CD4-positive, alpha-beta T cell treated with Interleukin-17A for 4 hours (primary cell): ENCODE results near the gene CDCA5.

Experiments used
- DNase-seq: peaks from one replicate; pipeline ENCODE4 v3.0.0-alpha.2; 2020; ENCODE audit warnings: mixed read lengths

Gene CDCA5

DNA sequence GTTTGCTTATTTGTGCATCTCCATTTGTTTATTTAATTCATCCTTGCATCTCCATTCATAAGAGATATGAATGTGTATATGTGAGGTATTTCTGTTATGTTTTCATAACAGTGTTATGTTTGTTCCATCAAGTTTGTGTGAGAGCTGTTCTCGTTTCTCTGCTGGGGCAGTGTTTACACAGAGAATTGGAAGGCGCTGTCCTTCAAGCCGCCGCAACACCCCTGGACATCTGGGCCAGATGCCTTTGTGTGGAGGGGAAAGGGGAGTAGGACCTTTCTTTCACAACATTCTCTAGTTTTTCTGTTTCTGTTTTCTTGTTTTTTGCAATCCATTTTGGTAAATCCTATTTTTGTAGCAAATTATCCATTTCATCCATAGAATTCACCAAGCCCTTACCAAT is 20.8 kb upstream of the CDCA5 start:
- DNase-seq, result no peak

DNA sequence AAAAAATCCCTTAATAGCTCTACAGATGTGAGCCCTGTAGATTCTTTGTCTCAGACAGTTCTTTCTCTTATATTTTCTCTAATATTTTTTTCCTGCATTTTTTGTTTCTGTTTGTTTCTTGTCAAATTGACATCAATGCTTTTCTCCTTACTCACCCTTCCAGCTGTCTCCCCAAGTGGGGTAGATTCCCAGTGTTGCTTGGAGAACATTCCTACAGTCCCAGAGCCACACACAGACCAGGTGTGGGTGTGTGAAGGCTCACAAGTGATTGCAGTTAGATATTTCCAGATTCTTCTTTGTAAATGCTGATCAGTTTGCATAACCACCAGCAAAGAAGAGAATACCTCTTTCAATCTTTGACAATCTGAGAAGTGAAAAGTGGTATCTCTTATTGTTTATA is 19.6 kb upstream of the CDCA5 start:
- no peak for DNase-seq

DNA sequence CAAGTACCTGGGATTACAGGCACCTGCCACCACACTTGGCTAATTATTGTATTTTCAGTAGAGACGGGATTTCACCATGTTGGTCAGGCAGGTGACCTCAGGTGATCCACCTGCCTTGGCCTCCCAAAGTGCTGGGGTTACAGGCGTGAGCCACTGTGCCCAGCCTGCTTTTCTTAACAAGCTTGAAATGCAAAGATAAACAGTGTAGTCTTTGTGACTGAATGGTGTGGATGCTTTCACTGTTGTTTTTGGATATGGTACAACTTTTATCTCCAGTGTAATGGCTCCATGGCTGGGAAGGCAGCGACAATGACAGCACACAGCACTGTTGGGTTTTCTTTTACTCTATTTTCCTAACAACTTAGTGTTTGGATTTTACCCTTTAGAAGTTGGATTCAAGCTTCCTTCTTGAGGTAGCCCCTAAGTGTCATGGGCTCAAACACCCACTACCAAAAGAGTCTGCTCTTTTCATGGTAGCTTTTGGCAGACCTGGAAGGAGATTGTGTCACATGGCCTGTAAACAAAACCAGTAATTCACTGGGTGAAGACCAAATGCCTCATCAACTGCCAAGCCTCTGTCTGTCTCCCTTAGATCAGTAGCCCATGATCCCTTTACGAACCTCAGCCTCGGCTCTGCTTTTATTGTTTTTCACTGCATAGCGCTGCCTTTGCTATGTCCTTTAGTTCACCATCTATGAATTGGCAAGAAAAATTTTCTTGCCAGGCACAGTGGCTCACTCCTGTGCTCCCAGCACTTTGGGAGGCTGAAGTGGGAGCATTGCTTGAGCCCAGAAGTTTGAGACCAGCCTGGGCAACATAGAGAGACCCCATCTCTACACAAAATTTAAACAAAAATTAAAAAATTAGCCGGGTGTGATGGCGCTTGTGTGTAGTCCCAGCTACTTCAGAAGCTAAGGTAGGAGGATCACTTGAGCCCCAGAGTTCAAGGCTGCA is 18.6 kb upstream of the CDCA5 start:
- DNase-seq, result no peak

DNA sequence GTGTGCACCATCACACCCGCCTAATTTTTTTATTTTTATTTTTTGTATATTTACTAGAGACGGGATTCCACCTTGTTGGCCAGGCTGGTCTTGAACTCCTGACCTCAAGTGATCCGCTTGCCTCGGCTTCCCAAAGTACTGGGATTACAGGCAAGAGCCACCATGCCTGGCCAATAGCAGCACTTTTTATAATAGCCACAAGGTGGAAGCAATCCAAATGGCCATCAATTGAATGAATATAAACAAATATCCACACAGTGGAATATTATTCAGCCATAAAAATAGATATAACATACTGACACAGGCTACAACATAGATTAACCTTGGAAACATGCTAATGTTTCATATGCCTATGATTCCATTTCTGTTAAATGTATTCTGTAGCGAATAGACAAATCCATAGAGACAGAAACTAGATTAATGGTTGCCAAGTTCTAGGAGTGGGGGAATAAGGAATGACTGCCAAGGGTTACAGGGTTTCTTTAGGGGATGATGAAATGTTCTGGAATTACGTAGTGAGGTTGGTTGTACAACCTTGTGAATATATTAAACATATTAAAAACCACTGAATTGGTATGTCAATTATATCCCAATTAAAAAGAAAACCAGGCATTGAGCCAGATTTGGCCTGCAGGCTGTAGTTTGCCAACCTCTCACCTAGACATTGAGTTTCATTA is 17.0 kb upstream of the CDCA5 start:
- DNase-seq, result no peak

DNA sequence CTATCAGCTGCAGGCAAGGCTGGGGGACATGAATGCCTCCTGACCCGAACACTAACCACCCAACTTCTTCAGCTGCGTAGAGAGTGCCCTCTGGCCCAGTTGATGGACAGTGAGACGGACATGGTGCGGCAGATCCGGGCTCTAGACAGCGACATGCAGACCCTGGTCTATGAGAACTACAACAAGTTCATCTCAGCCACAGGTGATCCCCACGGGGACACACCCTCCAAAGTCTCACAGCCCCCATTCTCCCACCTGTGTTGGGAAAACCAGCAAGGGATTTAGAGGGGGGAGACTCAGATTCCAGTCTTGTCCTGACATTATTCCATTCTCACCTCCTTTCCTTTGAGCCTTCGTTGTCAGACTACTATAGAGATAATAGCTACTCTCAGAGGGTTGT is 13.1 kb upstream of the CDCA5 start:
- DNase-seq, result no peak

DNA sequence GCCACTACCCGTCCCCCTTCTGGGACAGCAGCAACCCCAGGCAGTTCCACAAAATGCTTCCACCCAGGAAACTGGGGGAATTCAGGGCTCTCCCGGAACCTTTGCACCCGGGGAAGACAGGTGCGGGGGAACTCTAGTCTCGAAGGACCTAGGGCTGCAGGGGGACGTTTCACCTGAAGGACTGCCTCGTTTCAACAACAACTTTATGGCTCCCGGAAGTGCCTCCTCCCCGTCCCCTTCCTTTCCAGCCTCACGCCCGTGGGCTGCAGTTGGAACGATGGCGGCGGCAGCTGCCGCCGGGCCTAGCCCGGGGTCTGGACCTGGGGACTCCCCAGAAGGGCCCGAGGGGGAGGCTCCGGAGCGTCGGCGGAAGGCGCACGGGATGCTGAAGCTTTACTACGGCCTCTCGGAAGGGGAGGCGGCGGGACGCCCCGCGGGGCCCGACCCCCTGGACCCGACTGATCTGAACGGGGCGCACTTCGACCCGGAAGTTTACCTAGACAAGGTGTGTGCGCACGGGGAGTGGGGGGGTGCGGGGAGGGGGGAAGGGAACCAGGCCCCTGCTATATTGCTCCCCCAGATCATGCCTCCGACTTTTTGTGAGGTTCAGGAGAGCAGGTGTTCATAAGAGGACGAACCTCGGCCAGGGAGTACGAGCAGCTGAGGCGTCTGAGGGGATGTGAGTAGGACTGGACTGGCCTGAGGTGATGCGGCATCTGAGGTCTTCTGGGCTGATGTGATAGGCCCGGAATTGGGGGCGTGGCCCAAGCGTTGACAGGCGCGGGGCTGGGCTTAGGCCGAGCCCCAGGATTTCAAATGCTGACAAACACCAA is 12.3 kb upstream of the CDCA5 start, which contains the start of gene VPS51:
Gene VPS51 (plus strand): TSS at position 241 of the 833 bp plus-strand sequence. CDS start 37 bp downstream, at position 278.
- DNase-seq, result peak; percentile 88

DNA sequence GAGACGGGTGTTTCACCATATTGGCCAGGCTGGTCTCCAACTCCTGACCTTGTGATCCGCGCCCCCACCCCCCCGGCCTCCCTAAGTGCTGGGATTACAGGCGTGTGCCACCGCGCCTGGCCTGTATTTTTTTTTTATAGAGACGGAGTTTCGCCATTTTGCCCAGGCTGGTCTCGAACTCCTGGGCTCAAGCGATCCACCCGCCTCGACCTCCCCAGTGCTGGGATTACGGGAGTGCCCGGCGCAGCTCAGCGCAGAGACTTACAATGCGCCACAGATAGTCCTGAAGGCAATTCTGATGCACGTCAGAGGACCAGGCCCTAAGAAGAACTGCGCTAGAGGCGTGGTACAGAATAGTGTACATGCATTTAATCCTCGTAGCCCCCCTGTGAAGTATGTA is 11.6 kb upstream of the CDCA5 start:
- no peak for DNase-seq

DNA sequence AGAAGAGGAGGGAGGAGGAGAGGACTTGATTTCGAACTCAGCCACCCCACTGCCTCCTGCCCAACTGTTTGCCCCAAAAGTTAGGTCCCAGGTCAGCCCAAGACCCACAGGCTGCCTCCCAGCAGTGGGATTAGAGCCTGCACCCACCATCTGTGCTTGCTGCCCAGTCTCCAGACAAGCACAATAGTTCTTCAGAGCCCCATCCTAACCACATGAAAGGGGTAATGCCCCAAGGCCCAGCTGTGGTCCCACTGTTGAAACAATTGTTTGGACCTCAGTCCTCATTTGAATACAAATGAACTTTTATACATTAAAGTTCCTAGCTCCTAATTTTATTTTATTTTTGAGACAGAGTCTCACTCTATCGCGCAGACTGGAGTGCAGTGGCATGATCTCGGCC is 6.8 kb upstream of the CDCA5 start:
- DNase-seq, result no peak

DNA sequence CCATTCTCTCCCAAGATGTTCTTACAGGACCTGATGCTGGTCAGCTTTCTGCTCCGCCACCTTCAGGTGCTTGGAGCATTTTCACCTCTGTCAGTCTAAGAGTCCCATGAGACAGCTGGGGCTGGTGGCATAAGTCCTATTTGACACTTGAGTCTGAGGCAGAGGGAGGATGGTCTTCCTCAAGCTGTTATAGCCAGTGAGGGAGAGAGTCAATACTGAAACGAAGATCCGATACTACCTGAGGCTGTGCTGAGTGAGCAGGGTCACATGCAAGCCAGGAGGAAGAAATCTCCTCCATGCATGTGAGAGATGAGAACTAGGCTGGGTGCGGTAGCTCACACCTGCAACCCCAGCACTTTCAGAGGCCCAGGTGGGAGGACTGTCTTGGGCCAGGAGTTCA is 5.8 kb upstream of the CDCA5 start:
- no peak for DNase-seq

DNA sequence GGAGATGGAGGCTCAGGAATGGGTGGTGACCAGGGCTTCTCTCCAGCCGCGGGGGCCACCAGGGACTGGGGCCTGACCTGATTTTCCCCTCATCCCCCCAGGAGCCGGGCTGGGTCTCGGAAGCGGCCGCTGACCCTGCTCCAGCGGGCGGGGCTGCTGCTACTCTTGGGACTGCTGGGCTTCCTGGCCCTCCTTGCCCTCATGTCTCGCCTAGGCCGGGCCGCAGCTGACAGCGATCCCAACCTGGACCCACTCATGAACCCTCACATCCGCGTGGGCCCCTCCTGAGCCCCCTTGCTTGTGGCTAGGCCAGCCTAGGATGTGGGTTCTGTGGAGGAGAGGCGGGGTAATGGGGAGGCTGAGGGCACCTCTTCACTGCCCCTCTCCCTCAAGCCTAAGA is 4.0 kb upstream of the CDCA5 start:
- no peak for DNase-seq

DNA sequence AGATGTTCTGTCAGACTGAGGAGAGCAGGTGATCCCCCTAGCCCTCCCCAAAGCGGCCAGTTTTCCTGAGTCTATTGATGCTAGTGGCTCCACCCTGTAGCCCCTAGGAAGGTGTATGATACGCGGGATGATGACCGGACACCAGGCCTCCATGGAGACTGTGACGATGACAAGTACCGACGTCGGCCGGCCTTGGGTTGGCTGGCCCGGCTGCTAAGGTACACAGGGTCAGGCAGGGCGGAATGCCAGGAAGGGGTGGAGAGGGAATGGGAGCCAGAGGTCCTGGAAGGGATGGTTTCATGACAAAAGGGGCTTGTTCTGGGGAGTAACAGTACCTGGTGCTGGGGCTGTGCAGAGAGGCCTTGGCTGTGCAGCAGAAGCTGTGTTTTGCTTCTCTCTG is 3.4 kb upstream of the CDCA5 start:
- DNase-seq, result no peak

DNA sequence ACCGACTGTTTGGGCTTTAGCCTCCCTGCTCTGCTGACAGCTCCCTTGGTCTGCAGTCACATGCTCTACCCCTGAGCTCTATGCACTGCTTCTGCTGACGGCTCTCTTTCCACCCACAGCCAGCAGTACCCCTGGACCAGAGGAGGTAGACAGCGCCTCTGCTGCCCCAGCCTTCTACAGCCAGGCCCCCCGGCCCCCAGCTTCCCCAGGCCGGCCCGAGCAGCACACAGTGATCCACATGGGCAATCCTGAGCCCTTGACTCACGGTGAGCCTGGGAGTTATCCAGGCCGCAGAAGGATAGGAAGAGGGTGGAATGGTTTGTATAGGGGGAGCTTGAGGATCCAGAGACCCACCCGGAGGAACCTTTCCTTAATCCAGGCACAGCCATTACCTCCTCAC is 3.0 kb upstream of the CDCA5 start:
- DNase-seq, result no peak

DNA sequence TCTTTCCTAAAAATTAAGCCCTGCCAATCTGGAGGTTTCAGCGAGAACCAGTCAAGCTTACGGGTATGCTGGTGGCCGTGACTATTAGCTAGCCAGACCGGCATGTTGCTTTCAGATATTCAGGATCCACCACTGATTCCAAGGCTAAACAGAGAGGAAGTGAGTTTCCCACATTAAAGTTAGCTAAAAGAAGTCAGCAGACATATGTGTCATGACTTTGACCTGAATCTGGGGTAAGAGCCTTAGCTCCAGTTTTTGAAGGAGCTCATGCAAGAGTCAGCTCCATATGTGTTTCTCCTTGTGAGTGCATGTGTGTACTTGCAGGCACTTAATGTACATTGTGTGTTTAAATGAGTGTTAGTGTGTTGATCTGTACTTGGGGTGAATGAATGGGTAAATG is 1.6 kb upstream of the CDCA5 start:
- no peak for DNase-seq

DNA sequence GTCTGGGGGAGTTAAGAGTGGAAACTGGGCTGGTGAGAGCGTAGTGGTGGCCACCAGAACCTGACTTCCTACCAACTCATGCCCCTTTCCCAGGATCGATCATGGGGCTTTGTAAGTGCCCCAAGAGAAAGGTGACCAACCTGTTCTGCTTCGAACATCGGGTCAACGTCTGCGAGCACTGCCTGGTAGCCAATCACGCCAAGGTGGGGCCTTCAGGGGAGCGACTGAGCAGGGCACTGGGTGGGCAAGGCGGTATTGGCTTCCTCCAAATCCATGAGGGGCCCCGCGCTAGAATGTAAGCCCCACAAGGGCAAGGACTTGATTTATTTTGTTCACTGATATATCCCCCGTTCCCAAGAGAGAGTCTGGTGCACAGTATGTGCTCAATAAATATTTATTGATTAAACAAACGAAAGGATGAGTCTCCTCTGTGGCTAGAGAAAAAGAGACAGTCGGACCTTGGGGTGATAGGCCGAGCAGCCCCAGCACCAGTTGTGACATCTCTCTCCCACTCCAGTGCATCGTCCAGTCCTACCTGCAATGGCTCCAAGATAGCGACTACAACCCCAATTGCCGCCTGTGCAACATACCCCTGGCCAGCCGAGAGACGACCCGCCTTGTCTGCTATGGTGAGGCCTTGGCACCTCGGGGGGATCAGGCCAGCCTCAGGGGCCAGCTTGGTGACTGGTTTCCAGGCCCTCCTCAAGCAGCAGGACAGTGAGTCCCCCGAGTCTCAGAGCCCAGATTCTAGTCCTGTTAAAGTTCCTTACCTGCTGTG is 947 bp upstream of the CDCA5 start:
- no peak for DNase-seq

DNA sequence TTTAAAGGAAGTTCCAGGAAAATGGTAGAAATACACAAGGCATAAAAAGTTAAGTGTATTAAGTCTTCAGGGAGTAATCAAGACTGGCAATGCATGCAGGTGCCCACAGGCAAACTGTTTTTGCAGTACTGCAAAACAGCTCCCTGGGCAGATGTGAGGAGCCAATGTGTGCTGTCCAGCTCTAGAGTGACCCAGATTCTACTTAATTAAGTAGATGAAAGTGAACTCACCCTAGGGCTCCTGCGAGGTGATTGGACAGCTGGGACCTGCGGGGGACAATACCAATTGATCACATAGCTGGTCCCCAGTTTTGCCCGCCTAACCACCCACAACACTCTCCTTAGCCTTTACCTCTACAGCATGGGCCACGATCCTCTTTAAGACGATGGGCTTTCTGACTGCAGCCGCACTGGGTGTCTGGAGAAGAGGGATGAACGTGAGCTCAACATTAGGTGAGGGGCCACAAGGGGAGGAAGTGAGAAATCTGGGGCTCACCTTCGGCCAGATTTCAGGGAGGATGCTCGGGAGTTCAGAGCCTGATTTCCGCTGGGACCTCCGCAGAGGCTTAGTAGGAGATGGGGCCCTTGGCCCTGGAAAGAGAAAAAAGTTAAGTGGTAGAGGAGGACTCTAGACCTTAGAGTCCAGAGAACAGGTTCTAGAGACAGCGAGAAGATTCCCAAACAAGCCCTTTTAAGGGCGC is 556 bp downstream of the CDCA5 start:
- no peak for DNase-seq

DNA sequence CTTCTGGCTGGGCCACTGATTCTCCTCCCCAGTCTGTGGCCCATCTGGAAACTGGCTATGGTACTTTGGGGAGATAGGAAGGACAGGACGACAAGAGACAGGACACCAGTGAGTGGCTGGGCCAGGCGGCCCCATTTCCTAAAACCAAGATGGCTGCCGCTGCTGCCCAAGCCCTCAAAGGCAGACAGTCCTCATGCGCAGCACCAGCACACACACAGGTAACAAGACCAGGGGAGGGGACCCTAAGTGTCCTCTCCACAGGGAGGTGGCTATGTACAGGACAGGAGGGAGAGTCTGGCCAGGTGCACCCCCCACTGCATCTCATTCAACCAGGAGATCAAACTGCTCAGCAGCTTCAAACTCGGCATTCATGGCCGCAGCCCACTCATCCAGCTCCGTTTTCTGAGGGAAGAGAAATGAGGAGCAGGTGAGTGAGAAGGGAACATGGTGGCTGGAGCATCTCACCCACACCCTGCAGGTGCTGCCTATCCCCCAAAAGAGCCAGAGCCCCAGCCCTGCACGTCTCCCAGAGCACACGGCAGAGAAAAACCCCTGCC is 5.0 kb downstream of the CDCA5 start:
- no peak for DNase-seq

DNA sequence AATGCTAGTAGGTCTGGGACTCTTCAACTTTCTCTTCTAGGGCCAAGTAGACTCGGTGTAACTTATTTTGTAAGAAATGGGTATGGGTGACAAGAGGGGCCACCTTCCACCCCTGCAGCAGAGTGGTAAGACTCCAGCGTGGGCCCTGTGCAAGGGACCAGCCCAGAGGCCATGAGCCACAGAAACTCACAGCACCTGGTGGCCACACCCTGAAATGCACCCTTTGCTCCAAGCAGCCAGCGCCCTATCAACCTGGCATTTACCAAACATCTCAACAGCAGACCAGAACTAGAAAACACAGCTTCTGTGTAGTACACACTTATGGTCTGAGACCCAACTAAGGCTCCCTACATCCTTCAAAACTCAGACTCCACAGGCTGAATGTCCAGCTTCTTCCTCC is 5.7 kb downstream of the CDCA5 start:
- peak; percentile 82 for DNase-seq

DNA sequence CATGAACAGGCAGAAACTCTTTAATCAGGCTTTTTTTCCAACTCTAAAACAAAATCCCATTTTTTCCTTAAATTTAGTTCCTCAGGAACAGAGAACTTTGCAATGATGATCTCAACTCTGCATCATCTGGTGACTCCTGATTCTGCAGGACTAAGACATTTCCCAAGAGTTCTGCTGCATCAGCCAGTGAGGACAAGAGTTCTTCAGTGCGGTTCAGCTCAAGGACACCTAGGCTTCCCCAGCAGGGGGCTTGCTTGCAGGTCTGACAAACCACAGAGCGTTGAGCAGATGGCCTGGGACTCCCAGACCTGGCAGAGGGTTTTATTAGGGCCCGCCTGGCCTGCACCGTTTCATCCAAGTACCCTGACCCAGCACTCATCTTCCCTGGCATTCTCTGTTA is 6.4 kb downstream of the CDCA5 start:
- no peak for DNase-seq

DNA sequence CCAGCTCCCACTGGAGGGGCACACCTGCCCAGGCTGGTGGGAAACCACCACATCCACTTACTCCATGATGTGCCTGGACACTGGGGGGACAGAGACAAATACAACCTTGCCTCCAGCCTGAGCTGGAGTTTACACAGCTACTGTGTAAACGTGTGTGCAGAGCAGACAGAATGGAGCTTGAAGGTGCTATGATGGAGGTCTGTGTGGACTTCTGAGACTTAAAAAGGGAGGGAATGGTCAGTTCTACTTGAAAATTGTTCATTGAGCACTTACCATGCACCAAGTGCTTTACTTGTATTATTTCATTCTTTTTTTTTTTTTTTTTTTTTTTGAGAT is 11.2 kb downstream of the CDCA5 start:
- DNase-seq, result no peak

DNA sequence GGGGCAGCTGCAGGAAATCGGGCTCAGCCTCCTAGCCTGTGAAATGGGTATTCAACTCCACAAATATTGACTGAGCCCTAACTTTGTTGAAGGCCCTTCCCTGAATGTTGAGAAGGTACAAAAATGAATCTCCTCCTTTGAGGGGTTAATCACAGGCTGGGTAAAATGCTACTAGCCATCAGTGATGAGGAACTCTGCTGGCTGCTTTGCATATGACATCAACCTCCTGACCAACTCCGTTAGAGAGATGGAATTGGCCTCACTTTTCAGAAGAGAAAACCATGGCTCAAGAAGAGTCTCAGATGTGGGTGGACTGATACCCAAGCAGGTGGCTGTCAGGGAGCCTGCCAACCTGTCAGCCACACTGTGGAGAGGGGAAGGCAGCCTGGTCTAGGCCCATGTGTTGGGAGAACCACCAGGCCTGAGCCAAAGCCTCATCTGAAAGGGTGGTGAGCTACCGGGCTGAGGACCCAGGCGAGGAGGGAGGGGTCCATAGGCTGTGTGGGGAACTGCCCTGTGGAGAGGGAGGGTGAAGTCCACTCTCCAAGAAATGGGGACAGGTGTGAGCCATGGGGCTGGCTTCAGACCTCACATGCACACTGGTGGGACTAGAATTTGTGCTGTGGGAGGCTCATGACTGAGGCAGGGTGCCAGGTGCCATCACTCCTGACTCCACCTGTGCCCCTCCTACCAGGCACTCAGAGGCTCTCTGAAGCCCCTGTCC is 11.8 kb downstream of the CDCA5 start:
- no peak for DNase-seq

DNA sequence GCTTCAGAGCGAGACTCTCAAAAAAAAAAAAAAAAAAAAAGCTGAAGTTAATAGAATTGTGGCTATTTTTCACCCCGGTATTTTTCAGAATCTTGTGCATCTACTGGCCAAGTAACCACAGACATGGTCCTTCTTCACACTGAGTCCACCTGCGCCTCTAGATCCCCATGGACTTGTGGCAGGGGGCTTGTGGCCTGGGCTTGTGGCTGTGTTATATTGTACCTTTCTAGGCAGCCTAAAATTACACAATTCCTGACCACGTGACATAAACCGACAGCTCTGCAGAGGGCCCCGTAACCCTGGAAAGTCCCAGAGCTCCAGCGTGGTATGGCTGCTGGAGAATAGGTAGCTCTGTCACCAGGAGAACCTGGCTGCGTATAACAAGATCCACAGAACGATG is 14.6 kb downstream of the CDCA5 start:
- DNase-seq, result no peak
